OCI-LY3 (cell line): Measurements from ENCODE around the gene CCT3.

ENCODE experiments used
- CTCF ChIP-seq: fragments of 200-600, 300-600 bp; sonication (generic); IDR thresholded peaks from 2 replicates; pipeline ENCODE4 v1.5.1; 2014; ENCODE audit warnings: antibody characterized with exemption, low read length, low read depth
- EZH2phosphoT487 ChIP-seq: fragments of 200-600 bp; shearing (Covaris generic); IDR thresholded peaks from 2 replicates; pipeline ENCODE4 v1.6.1; 2018; ENCODE audit warnings: antibody characterized with exemption, mixed run types, low read depth

DNA sequence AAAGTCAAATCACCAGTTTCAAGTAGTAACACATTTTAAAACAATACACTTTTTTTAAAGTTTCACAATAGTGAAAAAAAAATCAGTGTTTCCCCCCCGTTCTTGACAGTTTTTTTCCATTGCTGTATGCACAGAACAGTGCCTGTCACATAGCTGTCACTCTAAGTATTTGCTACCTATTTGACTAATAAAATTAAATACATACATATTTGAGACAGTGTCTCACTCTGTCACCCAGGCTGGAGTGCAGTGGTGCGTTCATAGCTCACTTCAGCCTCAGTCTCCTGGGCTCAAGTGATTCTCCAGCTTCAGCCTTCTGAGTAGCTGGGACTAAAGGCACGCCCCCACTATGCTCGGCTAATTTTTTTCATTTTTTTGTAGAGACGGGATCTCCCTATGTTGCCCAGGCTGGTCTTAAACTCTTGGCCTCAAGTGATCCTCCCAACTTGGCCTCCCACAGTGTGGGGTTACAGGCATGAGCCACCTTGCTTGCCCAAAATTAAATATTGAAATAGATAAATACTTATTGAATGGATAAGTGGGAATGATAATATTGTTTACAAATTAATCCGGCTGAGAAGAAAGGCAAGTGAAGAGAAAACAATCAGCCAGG is 18.3 kb upstream of the CCT3 start:
- TF ChIP-seq CTCF (no peak), EZH2phosphoT487 (no peak)
